Activated effector memory CD4-positive, alpha-beta T cell treated with Interleukin-2 at 50 U/mL for 16 hours (primary cell): ENCODE results near the gene CDKL5.

Source experiments
- DNase-seq: peaks from one replicate; pipeline ENCODE4 v3.0.0-alpha.2; 2020

CDKL5 gene

GRCh38 chrX:18702362-18703195 lies 277.2 kb downstream of the CDKL5 start:
- DNase-seq: no peak
